Progenitor cell of endocrine pancreas (in vitro differentiated cells): ENCODE data around the gene CLEC12A. TPM values are rescaled to one million over a fixed set of nuclear protein-coding genes. Genes with fewer than 3 reads are reported as not detected.
A peak's percentile ranks its signal among the peaks of the same experiment; 100 is the strongest.

ENCODE experiments used
- DNase-seq: peaks from one replicate; pipeline ENCODE4 v3.0.0; 2021; ENCODE audit warnings: low spot score; ENCODE audit not compliant: unreplicated experiment
- H3K27ac Mint-ChIP-seq: 2 replicates; pipeline ENCODE4 v1.8.0; 2021; ENCODE audit warnings: mild to moderate bottlenecking, moderate library complexity, mixed read lengths
- H3K27me3 Mint-ChIP-seq: 2 replicates; pipeline ENCODE4 v1.8.0; 2021; ENCODE audit warnings: mixed read lengths
- H3K36me3 Mint-ChIP-seq: 2 replicates; pipeline ENCODE4 v1.8.0; 2022; ENCODE audit warnings: mixed read lengths; ENCODE audit not compliant: insufficient read depth
- H3K4me1 Mint-ChIP-seq: 2 replicates; pipeline ENCODE4 v1.8.0; 2021; ENCODE audit warnings: low read depth, mixed read lengths
- H3K4me3 Mint-ChIP-seq: 2 replicates; pipeline ENCODE4 v1.8.0; 2021; ENCODE audit warnings: low read depth, mild to moderate bottlenecking, moderate library complexity, mixed read lengths
- H3K9me3 Mint-ChIP-seq: 2 replicates; pipeline ENCODE4 v1.8.0; 2021; ENCODE audit warnings: low read depth, mixed read lengths
- total RNA-seq: library from RNA; stranded (reverse); gene quantifications from 2 replicates; pipeline ENCODE4 v1.2.1, GENCODE V29; 2021
- TF ChIP-seq, protein P1 (sequence below): fragments of 200-600 bp; sonication (generic); IDR thresholded peaks from one replicate; pipeline ENCODE4 v1.5.0; 2021; ENCODE audit warnings: antibody characterized with exemption, mild to moderate bottlenecking; ENCODE audit not compliant: unreplicated experiment

CLEC12A gene
- total RNA-seq, 1 donor from 2014 or later: not detected

DNA sequence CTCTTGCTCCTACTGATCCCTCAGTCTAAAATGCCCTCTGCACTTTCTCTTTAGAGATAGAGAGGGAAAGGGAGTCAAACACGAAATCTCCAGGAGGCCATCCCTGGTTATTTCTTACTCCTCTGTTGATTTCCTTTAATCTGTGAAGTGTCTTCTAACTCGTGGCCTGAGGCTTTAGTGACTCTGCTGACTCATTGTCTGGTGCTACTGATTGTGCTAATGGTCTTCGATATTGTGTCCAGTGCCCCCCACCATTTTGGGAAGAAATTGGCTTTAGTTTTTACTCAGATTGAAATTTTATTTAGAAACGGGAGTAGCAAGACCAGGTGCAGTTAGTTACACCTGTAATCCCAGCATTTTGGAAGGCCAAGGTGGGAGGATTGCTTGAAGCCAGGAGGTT is 60.1 kb downstream of the CLEC12A start:
- Mint-ChIP-seq H3K9me3 (no peaks in the 10 kb centered on the region), H3K36me3 (no peaks in the 10 kb centered on the region), H3K27ac (no peak overlapping the region), H3K4me3 (no peak overlapping the region), H3K27me3 (no peaks in the 10 kb centered on the region), H3K4me1 (no peaks in the 10 kb centered on the region)
- DNase-seq: no peak
- TF ChIP-seq, protein P1, sequence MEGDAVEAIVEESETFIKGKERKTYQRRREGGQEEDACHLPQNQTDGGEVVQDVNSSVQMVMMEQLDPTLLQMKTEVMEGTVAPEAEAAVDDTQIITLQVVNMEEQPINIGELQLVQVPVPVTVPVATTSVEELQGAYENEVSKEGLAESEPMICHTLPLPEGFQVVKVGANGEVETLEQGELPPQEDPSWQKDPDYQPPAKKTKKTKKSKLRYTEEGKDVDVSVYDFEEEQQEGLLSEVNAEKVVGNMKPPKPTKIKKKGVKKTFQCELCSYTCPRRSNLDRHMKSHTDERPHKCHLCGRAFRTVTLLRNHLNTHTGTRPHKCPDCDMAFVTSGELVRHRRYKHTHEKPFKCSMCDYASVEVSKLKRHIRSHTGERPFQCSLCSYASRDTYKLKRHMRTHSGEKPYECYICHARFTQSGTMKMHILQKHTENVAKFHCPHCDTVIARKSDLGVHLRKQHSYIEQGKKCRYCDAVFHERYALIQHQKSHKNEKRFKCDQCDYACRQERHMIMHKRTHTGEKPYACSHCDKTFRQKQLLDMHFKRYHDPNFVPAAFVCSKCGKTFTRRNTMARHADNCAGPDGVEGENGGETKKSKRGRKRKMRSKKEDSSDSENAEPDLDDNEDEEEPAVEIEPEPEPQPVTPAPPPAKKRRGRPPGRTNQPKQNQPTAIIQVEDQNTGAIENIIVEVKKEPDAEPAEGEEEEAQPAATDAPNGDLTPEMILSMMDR: no peak

DNA sequence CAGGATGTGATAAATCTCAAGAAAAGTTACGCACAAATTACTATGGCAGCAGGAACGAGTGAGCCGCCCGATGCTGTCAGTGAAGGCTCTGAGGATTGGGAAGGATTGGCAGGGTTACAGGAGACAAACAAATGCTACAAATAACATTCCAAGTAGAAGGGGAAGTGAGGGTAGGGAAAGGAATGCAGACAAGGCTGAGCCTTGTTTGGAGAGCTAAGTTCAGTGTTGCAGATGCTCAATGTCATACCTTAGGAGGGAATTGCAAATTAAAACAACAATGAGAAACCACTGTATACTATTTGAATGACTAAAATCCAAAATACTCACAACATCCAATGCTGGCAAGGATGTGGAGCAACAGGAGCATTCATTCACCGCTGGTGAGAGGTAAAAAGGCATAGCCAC is 60.6 kb downstream of the CLEC12A start:
- Mint-ChIP-seq H3K27ac (peak overlapping the region; percentile 22), H3K4me3 (no peak overlapping the region), H3K36me3 (no peaks in the 10 kb centered on the region), H3K27me3 (no peaks in the 10 kb centered on the region), H3K4me1 (no peaks in the 10 kb centered on the region), H3K9me3 (no peaks in the 10 kb centered on the region)
- TF ChIP-seq, protein P1: no peak
- DNase-seq: no peak

DNA sequence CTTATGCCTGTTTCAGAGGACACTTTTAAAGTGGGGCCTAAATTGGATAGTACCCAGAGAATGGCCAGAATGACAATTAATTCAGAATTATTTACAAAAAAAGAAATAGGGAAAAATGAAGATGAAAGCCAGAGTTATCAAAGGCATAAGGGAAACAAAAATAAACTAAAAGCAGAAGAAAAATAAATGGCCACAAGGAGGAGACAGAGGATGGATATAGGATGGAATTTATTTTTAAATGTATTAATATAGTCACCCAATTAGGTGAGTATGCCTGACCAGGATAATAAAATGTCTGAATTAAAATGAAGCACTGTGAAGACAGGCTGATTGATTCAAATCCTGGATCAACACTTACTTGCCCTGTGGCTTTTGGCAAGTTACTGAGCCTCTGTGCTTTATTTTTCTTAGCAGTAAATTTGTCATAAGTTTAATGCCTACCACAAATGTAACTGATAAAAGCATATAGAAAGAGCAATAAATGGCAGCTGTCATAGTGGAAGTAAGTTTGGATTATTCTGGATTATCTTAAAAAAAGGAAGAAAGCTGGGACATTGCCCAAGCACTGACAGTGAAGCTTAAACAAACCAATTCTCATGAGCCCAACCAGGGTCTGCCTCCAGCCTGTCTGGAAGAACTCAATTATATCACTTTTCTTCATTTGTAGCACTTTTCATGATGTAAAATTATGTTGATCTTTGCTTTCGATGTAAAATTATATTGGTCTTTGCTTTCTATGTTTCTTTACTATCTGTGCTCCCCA is 62.8 kb downstream of the CLEC12A start:
- Mint-ChIP-seq H3K4me1 (no peaks in the 10 kb centered on the region), H3K27ac (no peak overlapping the region), H3K27me3 (no peaks in the 10 kb centered on the region), H3K36me3 (no peaks in the 10 kb centered on the region), H3K9me3 (no peaks in the 10 kb centered on the region), H3K4me3 (no peak overlapping the region)
- TF ChIP-seq, protein P1: peak; percentile 65
- no peak for DNase-seq

Other genes with a start within 250 kb of the CLEC12A start
- gene CLECL1, start 238.3 kb upstream of the CLEC12A start, total RNA-seq: not detected in 2 replicates
- gene CD69, start 210.5 kb upstream of the CLEC12A start, total RNA-seq: not detected in 2 replicates
- not detected in 2 replicates for gene KLRF1, start 143.9 kb upstream of the CLEC12A start, total RNA-seq
- not detected in 2 replicates for gene CLEC2B, start 102.1 kb upstream of the CLEC12A start, total RNA-seq
- gene KLRF2, start 89.9 kb upstream of the CLEC12A start, total RNA-seq: not detected in 2 replicates
- not detected in 2 replicates for gene CLEC2A, start 39.0 kb upstream of the CLEC12A start, total RNA-seq
- gene CLEC1B, start 27.7 kb downstream of the CLEC12A start, total RNA-seq: not detected in 2 replicates
- gene CLEC12B, start 39.2 kb downstream of the CLEC12A start, total RNA-seq: not detected in 2 replicates
- gene CLEC9A, start 59.3 kb downstream of the CLEC12A start, total RNA-seq: not detected in 2 replicates
- not detected in 2 replicates for gene CLEC1A, start 127.6 kb downstream of the CLEC12A start, total RNA-seq
- not detected in 2 replicates for gene CLEC7A, start 158.8 kb downstream of the CLEC12A start, total RNA-seq
- gene OLR1, start 200.7 kb downstream of the CLEC12A start, total RNA-seq: not detected in 2 replicates
- gene TMEM52B, start 207.6 kb downstream of the CLEC12A start, total RNA-seq: not detected in 2 replicates
- gene GABARAPL1, start 241.5 kb downstream of the CLEC12A start, total RNA-seq: 94.2 and 96.2 TPM in 2 replicates